ENCODE data around the gene POLR1A. TPM values are rescaled to one million over a fixed set of nuclear protein-coding genes. Genes with fewer than 3 reads are reported as not detected.

The POLR1A gene
- total RNA-seq, 1 experiment from 2014 or later: 62.7 TPM

GRCh38 chr2:86002375-86002774 lies 103.3 kb downstream of the POLR1A start:
- H2BK15ac ChIP-seq (ENCODE audit: low read depth, low read length): no peak overlapping the region
- no peaks in the 10 kb centered on the region for H3K79me2 ChIP-seq (ENCODE audit: insufficient read depth, low read length)
- H2AK5ac ChIP-seq (ENCODE audit: insufficient read length, low read length): no peak overlapping the region
- H3K4ac ChIP-seq (ENCODE audit: low read depth, low read length): no peak overlapping the region
- no peak overlapping the region for H2AFZ ChIP-seq (ENCODE audit: low read length)
- H4K20me1 ChIP-seq (ENCODE audit: control insufficient read depth, insufficient read depth, insufficient read length): no peaks in the 10 kb centered on the region
- no peak overlapping the region for H3K9ac ChIP-seq (ENCODE audit: extremely low read depth, insufficient read length, low read length)
- H3K9me3 ChIP-seq (ENCODE audit: control insufficient read depth, low read depth, low read length): peaks cover 4% of the 10 kb centered on the region
- Mint-ChIP-seq H3K4me1 (peaks cover 7 to 13% of the 10 kb centered on the region in 2 experiments), H3K27me3 (ENCODE audit: low read depth) (no peaks in the 10 kb centered on the region; the same call in 1 of the 2 replicates), H3K36me3 (ENCODE audit: insufficient read depth in 1 of 3, low read depth in 3 of 3) (peaks cover 0 to 10% (median 2%) of the 10 kb centered on the region in 3 experiments; a peak in 2 of 7 replicates), H3K9me3 (peaks cover 25% of the 10 kb centered on the region in 2 experiments), H3K4me3 (no peak overlapping the region), H3K27ac (no peak overlapping the region)
- H3K79me1 ChIP-seq (ENCODE audit: insufficient read depth, low read depth, low read length, poor library complexity, severe bottlenecking): no peaks in the 10 kb centered on the region
- no CpG with 5 or more reads among the region's 4 CpGs for WGBS (ENCODE audit: extremely low coverage, insufficient read length, low lambda C conversion rate)
- no peak overlapping the region for H3K27ac ChIP-seq (ENCODE audit: insufficient read length, low read depth, low read length)
- no peaks in the 10 kb centered on the region for H3K23me2 ChIP-seq (ENCODE audit: insufficient read length, low read depth, low read length, poor library complexity, severe bottlenecking)
- H2BK20ac ChIP-seq (ENCODE audit: low read depth, low read length, poor library complexity, severe bottlenecking): no peak overlapping the region
- no peak overlapping the region for H3K56ac ChIP-seq (ENCODE audit: insufficient read length, low read depth, low read length)
- no peak overlapping the region for H2BK12ac ChIP-seq (ENCODE audit: insufficient read length, low read depth, low read length)
- no peak overlapping the region for H3K4me2 ChIP-seq (ENCODE audit: insufficient read depth, insufficient read length, low read length)
- DNase-seq: peak; percentile 5
- H3K14ac ChIP-seq (ENCODE audit: insufficient read depth, low read length): no peak overlapping the region
- H2BK5ac ChIP-seq (ENCODE audit: insufficient read length, low read length): no peak overlapping the region
- H3T11ph ChIP-seq (ENCODE audit: low read length): no peak overlapping the region
- no peaks in the 10 kb centered on the region for H3K4me1 ChIP-seq (ENCODE audit: insufficient read depth, low read length)
- H3K23ac ChIP-seq (ENCODE audit: insufficient read length, low read depth, low read length): no peak overlapping the region
- no peak overlapping the region for H4K8ac ChIP-seq (replicated peaks; ENCODE audit: insufficient read length, low read depth, low read length)
- H3K18ac ChIP-seq (ENCODE audit: insufficient read length, low read depth, low read length): no peak overlapping the region
- H3K27me3 ChIP-seq (ENCODE audit: insufficient read depth, low read length): no peaks in the 10 kb centered on the region
- TF ChIP-seq CTCF (conservative IDR thresholded peaks at IDR 0.05): no peak
- no peak overlapping the region for H4K5ac ChIP-seq (ENCODE audit: insufficient read length, low read depth, low read length)
- no peak overlapping the region for H4K91ac ChIP-seq (ENCODE audit: insufficient read length, low read depth, low read length)
- no peak overlapping the region for H2BK120ac ChIP-seq (ENCODE audit: low read depth, low read length, poor library complexity, severe bottlenecking)
